Stimulated activated CD4-positive, alpha-beta T cell treated with anti-CD3 and anti-CD28 coated beads, Interleukin-1b, Interleukin-23, amount 100 ng/mL, for 48 hours (primary cell): ENCODE results near the gene PDE10A.

ENCODE experiments used
- DNase-seq: peaks from one replicate; pipeline ENCODE4 v3.0.0-alpha.2; 2020

The PDE10A gene

GRCh38 chr6:165325609-165326008 lies 337.4 kb downstream of the PDE10A start:
- DNase-seq = no peak

DNA sequence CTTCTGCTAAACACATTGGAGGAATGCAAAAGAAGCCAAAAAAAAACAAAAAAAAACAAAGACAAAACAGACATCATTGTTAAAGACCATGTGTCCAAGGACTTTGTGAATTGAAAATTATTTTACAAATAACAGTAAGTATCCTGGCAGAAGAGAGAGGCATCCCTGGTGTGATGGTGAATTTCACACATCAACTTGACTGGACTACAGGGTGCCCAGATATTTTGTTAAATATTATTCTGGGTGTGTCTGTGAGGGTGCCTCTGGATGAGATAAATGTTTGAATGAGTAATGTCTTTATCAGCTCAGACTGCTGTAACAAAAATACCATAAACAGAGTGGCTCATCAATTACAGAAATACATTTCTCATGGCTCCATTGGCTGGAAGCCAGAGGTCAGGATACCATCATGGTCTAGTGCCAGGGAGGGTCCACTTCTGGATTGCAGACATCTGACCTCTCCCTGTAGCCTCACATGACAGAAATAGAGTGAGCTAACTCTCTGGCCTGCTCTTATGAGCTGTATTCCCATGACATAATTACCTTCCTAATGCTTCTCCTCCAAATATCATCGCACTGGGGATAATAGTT lies 341.4 kb downstream of the PDE10A start:
- no peak for DNase-seq

- no peak for DNase-seq
Measured at GRCh38 chr6:165321150-165321549, 341.9 kb downstream of the PDE10A start.

- DNase-seq = no peak
Measured at GRCh38 chr6:165317723-165318122, 345.3 kb downstream of the PDE10A start.

DNA sequence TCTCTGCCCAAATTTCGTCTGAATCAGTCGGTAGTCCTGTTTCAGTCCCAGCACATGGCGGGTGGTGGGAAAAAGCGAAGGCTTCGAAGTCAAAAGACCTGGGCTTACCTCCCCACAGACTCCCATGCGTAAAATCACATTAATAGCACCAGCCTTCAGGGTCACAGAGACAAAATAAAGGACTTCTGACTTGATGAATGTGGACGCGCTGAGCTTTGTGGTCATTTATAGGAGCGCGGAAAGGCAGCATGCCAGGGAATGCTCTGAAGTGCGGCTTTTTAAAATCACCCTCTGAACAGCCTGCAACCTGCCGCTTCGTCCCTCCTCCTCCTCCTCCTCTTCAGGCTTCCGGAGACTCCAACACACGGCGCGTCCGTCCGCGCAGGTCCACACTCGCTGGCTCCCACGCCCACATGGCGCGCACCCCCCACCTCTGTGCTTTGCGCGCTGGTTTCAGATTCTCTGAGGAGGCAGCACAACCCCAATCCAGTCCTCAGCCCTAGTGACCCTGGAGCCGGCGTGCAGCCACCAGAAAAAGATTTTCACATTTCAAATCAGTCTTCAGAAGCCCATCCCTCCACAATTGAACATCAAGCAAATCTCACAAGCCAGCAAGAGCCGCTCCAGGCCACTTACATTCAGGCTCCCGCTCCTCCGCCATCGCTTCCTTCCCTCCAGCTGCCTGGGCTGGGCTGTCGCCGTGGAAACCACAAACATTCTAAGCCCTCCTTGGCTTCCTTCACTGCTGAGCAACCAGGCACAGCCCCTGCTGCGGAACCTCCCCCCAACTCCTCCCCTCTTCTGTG lies 353.9 kb downstream of the PDE10A start, which contains the start of gene C6orf118:
Gene C6orf118, minus strand, starts transcription at position 680 of the 806 bp plus-strand sequence. Its CDS starts 19 bp downstream, at position 661.
- DNase-seq = no peak

DNA sequence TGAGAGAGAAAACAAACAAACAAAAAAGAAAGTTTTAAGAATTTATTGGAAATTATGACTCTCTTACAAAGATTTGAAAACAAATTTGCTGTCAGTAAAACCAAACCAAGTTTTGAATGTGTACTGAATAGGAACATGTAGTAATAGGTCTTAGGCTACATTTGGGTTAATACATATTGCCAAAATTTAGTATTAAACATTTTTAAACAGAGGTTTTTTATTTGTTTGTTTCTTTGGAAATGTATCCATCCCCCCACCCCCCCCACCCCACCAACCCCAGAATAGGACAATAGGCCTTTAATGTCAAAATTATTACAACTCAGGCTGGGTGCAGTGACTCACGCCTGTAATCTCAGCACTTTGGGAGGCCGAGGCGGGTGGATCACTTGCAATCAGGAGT lies 356.1 kb downstream of the PDE10A start:
- no peak for DNase-seq

- no peak for DNase-seq
Measured at GRCh38 chr6:165301372-165302246, 361.4 kb downstream of the PDE10A start.

GRCh38 chr6:165300422-165300936 lies 362.6 kb downstream of the PDE10A start:
- no peak for DNase-seq

DNA sequence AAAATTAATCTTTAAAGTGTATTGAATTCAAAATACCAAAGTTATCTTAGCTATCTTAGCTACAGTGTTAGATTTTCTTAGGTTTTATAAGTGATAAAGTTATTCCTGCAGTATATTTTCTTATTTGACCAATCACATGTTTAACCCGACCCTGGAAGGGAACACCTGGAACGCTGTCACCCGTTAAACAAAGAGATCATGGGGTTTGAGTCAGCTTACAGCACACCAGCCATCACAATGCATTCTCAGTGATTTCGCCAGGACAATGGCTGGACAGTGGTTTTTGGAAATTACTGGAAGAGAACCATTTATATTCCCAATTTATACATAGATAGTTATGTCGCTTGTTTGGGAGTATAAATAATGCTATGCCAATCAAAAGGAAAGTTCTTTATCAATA lies 364.2 kb downstream of the PDE10A start:
- DNase-seq = no peak

DNA sequence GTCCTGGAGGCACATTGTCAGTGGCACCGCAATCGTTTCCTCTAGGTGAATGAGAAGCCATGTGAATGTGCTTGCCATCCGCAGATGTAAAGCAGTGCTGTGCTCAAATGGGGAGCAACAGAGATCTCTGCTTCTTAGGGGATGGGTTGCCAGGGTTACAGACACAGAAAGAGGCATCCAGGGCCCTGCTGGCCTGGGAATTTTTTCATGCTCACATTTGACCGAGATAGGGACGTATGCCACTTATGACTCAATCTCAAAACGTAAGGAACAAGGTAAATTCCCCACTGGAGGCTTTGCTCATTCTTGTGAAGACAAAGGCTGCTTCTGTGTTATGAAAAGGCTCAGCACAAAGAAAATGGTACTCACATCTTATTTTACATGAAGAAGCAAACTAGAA lies 364.6 kb downstream of the PDE10A start:
- no peak for DNase-seq

DNA sequence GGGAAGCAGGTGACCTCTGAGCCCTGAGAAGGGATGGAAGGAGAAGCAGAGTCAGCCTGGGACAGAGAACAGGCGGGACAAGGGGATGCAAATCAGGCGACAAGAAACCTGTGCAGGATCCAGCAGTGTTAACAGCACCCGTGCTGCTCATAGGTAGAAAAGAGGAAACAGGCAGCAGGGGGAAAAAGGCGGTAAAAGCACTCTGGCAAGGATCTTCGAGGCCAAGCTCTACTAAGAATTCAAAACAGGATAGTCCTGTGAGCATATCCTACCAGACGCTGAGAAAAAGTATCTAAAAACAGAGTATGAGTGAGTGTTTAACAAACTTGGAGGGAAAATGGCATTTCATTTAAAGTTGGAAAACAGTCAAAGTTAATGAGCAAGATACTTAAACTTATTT lies 370.4 kb downstream of the PDE10A start:
- no peak for DNase-seq
